SH-SY5Y (cell line): ENCODE measurements around the gene ENAM.

ENCODE experiments used
- GATA2 ChIP-seq: IDR thresholded peaks from 2 replicates; pipeline ENCODE4 v1.6.1; 2011; ENCODE audit warnings: mild to moderate bottlenecking, low read depth, low read length
- GATA3 ChIP-seq: IDR thresholded peaks from 2 replicates; pipeline ENCODE4 v1.6.1; 2011; ENCODE audit warnings: low read depth, mild to moderate bottlenecking, low read length, moderate library complexity

DNA sequence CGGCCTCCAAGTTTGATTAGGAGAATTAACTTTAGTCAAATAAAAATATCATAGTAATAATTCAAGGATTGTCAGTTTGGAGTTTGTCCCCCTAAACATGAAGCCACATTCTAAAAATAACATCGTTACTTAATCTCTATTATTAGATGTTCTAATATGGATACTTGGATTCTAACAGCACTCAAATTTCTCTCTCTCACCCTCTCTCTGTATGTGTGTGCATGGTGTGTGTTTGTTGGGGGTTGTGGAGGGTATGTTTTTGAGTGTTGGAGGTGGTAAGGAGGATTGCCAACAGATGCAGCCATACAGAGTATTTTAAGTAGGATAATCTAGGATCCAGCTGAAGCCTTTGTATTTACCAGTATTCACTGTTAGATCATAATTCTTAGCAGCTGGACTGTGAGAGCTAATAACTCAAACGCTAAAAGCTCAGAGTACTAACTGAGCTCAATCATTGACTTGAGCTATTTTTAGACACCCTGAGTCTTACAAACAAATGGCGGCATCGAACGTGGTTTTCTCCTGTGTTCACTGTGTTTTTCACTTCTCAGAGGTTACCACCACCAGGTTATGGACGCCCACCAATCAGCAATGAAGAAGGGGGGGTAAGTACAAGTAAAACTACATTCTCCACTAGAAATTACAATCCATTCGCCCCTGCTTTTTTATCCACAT lies 8.8 kb downstream of the ENAM start:
- no peak for TF ChIP-seq GATA2
- no peak for TF ChIP-seq GATA3
